ENCODE results near the gene PRR5. TPM values are rescaled to one million over a fixed set of nuclear protein-coding genes. Genes with fewer than 3 reads are reported as not detected.

PRR5 gene
- total RNA-seq, 1 experiment from 2014 or later = 26.9 TPM

DNA sequence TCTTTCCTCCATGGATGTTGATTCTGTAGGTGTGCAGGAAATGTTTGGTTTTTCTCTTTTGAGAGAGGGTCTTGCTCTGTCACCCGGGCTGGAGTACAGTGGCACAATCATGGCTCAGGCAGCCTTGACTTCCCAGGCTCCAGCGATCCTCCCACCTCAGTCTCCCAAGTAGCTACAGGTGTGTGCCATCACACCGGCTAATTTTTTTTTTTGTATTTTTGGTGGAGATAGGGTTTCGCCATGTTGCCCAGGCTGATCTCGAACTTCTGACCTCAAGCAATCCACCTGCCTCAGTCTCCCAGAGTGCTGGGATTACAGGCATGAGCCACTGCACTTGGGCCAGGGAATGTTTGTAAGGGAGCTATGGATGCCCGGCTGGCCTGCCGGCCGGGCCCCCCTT, 4.5 kb downstream of the PRR5 start:
- ChIA-PET CTCF (no interaction called here), RAD21 (ENCODE audit: low non-redundant PET in 1 of 2, low total read pairs in 2 of 2, uncharacterized antibody in 2 of 2, unreplicated experiment in 2 of 2) (no interaction called here), POLR2A (no interaction called here)
- TF ChIP-seq EGR1 (IDR thresholded peaks at IDR 0.05; ENCODE audit: low read depth) (no peak), SRF (IDR thresholded peaks at IDR 0.05; ENCODE audit: low read depth) (no peak), SIN3A (IDR thresholded peaks at IDR 0.05; ENCODE audit: low read depth) (no peak), ELF1 (IDR thresholded peaks at IDR 0.05; ENCODE audit: borderline replicate concordance, low read depth) (no peak), ZFX (IDR thresholded peaks at IDR 0.05) (no peak), FOSL1 (IDR thresholded peaks at IDR 0.05; ENCODE audit: low read depth) (no peak), SP1 (IDR thresholded peaks at IDR 0.05; ENCODE audit: low read depth) (no peak), EZH2phosphoT487 (IDR thresholded peaks at IDR 0.05; ENCODE audit: borderline replicate concordance) (no peak), TCF7L2 (IDR thresholded peaks at IDR 0.05; ENCODE audit: borderline replicate concordance, extremely low read depth, insufficient read depth, insufficient read length) (no peak), ATF3 (IDR thresholded peaks at IDR 0.05) (no peak), EZH2 (IDR thresholded peaks at IDR 0.05) (no peak), ZNF274 (IDR thresholded peaks at IDR 0.05; ENCODE audit: low read depth, low read length) (no peak), CEBPB (IDR thresholded peaks at IDR 0.05; ENCODE audit: low read depth) (no peak), POLR2A (IDR thresholded peaks at IDR 0.05; ENCODE audit: borderline replicate concordance, extremely low read depth, insufficient read depth, insufficient read length) (no peak), REST (IDR thresholded peaks at IDR 0.05; ENCODE audit: low read depth) (no peak), CBX3 (IDR thresholded peaks at IDR 0.05; ENCODE audit: low read depth) (no peak), POLR2AphosphoS5 (IDR thresholded peaks at IDR 0.05; ENCODE audit: low read depth, low read length) (no peak)
- TF ChIP-seq, protein P1, sequence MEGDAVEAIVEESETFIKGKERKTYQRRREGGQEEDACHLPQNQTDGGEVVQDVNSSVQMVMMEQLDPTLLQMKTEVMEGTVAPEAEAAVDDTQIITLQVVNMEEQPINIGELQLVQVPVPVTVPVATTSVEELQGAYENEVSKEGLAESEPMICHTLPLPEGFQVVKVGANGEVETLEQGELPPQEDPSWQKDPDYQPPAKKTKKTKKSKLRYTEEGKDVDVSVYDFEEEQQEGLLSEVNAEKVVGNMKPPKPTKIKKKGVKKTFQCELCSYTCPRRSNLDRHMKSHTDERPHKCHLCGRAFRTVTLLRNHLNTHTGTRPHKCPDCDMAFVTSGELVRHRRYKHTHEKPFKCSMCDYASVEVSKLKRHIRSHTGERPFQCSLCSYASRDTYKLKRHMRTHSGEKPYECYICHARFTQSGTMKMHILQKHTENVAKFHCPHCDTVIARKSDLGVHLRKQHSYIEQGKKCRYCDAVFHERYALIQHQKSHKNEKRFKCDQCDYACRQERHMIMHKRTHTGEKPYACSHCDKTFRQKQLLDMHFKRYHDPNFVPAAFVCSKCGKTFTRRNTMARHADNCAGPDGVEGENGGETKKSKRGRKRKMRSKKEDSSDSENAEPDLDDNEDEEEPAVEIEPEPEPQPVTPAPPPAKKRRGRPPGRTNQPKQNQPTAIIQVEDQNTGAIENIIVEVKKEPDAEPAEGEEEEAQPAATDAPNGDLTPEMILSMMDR (IDR thresholded peaks at IDR 0.05 in 2 of 3, conservative IDR thresholded peaks at IDR 0.05 in 1 of 3; ENCODE audit: borderline replicate concordance in 1 of 3, insufficient read depth in 1 of 3, low read depth in 2 of 3, low read length in 2 of 3) = no peak
- TF ChIP-seq, protein P2, sequence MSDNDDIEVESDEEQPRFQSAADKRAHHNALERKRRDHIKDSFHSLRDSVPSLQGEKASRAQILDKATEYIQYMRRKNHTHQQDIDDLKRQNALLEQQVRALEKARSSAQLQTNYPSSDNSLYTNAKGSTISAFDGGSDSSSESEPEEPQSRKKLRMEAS (IDR thresholded peaks at IDR 0.05) = no peak
- TF ChIP-seq, protein P3, sequence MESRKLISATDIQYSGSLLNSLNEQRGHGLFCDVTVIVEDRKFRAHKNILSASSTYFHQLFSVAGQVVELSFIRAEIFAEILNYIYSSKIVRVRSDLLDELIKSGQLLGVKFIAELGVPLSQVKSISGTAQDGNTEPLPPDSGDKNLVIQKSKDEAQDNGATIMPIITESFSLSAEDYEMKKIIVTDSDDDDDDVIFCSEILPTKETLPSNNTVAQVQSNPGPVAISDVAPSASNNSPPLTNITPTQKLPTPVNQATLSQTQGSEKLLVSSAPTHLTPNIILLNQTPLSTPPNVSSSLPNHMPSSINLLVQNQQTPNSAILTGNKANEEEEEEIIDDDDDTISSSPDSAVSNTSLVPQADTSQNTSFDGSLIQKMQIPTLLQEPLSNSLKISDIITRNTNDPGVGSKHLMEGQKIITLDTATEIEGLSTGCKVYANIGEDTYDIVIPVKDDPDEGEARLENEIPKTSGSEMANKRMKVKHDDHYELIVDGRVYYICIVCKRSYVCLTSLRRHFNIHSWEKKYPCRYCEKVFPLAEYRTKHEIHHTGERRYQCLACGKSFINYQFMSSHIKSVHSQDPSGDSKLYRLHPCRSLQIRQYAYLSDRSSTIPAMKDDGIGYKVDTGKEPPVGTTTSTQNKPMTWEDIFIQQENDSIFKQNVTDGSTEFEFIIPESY (IDR thresholded peaks at IDR 0.05; ENCODE audit: extremely low read depth, insufficient replicate concordance, low read length) = no peak
- Histone ChIP-seq H3K9me2 (ENCODE audit: insufficient read depth) (no peaks in the 10 kb centered on the region), H3K79me2 (ENCODE audit: insufficient read depth, low read length) (peaks cover 41% of the 10 kb centered on the region), H3K9me3 (ENCODE audit: control insufficient read depth in 1 of 2, insufficient read depth in 1 of 2, low read depth in 1 of 2, low read length in 2 of 2) (no peaks in the 10 kb centered on the region), H3K4me3 (replicated peaks in 1 of 2; ENCODE audit: low read depth in 1 of 2, low read length in 2 of 2) (no peak overlapping the region), H4K20me1 (ENCODE audit: insufficient read depth) (no peaks in the 10 kb centered on the region), H3K27ac (ENCODE audit: low read depth, low read length) (no peak overlapping the region), H3K4me1 (ENCODE audit: control insufficient read depth in 1 of 2, insufficient read depth in 2 of 2, low read length in 2 of 2) (peaks cover 9 to 39% of the 10 kb centered on the region in 2 experiments), H2AFZ (ENCODE audit: low read depth, low read length, poor library complexity, severe bottlenecking) (no peak overlapping the region), H3K4me2 (ENCODE audit: low read length) (no peak overlapping the region), H3K9ac (ENCODE audit: low read length) (no peak overlapping the region), H3K36me3 (ENCODE audit: control insufficient read depth in 1 of 2, insufficient read depth in 2 of 2, low read length in 2 of 2) (no peaks in the 10 kb centered on the region), H3K27me3 (ENCODE audit: insufficient read depth, low read length) (no peaks in the 10 kb centered on the region)
- BruUV-seq (replicated peaks) = no TSS peak
- DNase-seq (ENCODE audit: low read depth, low spot score) (no peak), ATAC-seq (no peak)
- intact Hi-C loops (cut with micrococcal nuclease) = no loop called here
